Measurements from ENCODE around the gene TMEM59.

DNA sequence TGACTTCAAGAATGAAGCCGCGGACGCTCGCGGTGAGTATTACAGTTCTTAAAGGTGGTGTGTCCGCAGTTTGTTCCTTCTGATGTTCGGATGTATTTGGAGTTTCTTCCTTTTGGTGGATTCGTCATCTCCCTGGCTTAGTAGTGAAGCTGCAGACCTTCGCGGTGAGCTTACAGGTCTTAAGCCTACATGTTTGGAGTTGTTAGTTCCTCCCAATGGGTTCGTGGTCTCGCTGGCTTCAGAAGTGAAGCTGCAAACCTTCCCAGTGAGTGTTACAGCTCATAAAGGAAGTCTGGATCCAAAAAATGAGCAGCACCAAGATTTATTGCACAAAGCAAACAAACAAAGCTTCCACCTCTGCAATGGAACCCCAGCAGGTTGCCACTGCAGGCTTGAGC is 49.8 kb downstream of the TMEM59 start:
- TF ChIP-seq, protein P1, sequence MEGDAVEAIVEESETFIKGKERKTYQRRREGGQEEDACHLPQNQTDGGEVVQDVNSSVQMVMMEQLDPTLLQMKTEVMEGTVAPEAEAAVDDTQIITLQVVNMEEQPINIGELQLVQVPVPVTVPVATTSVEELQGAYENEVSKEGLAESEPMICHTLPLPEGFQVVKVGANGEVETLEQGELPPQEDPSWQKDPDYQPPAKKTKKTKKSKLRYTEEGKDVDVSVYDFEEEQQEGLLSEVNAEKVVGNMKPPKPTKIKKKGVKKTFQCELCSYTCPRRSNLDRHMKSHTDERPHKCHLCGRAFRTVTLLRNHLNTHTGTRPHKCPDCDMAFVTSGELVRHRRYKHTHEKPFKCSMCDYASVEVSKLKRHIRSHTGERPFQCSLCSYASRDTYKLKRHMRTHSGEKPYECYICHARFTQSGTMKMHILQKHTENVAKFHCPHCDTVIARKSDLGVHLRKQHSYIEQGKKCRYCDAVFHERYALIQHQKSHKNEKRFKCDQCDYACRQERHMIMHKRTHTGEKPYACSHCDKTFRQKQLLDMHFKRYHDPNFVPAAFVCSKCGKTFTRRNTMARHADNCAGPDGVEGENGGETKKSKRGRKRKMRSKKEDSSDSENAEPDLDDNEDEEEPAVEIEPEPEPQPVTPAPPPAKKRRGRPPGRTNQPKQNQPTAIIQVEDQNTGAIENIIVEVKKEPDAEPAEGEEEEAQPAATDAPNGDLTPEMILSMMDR (optimal IDR thresholded peaks at IDR 0.05 in 1 of 3, IDR thresholded peaks at IDR 0.05 in 1 of 3, conservative IDR thresholded peaks at IDR 0.05 in 1 of 3; ENCODE audit: extremely low read depth in 1 of 3, insufficient read depth in 2 of 3, low read length in 3 of 3) = no peak
- no peak for TF ChIP-seq EZH2 (IDR thresholded peaks at IDR 0.05; ENCODE audit: low read length)

Measured in keratinocyte (primary cell).